OCI-LY3 (cell line): ENCODE data around the gene ST8SIA5.

Experiments used
- CTCF ChIP-seq: fragments of 200-600, 300-600 bp; sonication (generic); IDR thresholded peaks from 2 replicates; pipeline ENCODE4 v1.5.1; 2014; ENCODE audit warnings: antibody characterized with exemption, low read length, low read depth
- EZH2phosphoT487 ChIP-seq: fragments of 200-600 bp; shearing (Covaris generic); IDR thresholded peaks from 2 replicates; pipeline ENCODE4 v1.6.1; 2018; ENCODE audit warnings: antibody characterized with exemption, mixed run types, low read depth

- TF ChIP-seq CTCF, result no peak
- no peak for TF ChIP-seq EZH2phosphoT487
Measured at GRCh38 chr18:46688853-46689525, 67.9 kb downstream of the ST8SIA5 start.
